Measurements from ENCODE around the gene GINS2.

GINS2 gene

DNA sequence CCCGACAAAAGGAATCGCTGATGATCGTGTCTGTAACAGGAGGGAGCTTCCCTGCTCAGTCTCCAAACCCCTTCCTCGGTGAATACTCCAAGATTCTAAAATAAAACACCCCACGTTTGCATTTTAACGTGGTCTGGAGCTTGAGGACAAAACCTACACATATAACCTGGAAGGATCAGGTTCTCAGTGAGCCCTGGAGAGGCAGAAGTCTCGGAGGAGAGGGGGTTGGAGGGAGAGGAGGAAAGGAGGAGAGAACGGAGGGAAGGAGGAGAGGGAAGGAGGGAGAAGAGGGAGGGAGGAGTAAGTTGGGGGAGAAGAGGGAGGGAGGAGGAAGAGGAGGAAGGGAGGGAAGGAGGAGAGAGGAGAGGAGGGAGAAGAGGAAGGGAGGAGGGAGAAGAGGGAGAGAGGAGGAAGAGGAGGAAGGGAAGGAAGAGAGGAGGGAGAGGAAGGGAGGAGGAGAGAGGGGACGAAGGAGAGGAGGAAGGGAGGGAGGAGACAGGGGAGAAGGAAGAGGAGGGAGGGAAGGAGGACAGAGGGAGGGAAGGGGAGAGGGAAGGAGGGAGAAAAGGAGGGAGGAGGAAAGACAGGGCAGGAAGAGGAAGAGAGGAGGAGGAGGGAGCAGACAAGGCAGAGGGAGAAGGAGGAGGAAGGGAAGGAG lies 27.4 kb upstream of the GINS2 start:
- DNase-seq: no peak

DNA sequence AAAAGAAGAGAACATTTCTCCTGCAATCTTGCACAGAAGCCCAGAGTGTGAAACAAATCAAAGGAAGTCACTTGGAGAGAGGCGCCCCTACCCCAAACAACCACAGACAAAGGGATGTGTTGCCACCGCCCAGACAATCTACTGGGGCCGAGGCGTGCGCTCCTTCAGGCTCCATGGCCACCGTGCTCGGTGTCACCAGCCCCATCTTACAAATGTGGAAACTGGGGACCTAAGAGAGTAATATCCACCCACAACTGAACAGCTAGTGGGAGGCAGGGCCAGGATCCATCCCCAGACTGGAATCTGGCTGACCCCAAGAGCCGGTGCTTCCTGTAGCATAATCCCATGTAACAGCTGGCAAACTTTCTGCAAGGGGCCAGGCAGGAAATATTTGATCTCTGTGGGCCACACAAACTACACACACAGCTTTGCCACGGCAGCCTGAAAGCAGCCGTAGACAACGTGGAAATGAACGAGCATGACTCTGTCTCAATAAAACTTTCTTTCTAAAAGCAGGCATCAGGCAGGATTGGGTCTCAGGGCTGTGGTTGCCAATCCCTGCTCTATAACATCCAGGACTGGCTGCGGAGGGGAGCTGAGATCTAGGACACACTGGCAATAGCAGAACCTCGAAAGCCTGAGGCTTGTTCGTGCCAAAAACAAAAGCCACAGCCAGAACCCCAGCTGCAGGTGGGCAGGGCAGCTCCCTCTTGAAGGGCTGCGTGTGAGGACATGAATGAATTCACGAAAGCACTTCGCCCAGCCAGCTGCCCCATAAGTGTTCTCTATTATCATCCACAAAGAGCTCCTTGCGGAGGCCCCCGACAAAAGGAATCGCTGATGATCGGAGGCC lies 26.6 kb upstream of the GINS2 start:
- peak; percentile 76 for DNase-seq

DNA sequence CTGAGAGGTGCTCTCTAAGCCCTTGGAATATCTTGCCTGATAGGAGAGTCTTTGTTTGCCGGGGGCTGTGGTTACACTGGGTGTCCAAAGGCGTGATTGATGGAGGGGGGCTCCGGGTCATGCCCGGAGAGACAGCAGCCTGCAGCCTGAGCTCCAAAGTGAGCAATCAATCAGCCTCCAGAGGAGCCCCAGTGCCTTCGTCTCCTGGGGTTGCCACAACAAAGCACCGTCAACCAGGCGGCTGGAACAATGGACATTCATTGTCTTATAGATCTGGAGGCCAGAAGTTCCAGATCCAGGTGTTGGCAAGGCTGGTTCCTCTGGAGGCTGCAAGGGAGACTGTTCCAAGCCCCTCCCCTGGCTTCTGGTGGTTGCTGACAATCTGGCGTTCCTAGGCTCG lies 24.0 kb upstream of the GINS2 start:
- peak; percentile 25 for DNase-seq

DNA sequence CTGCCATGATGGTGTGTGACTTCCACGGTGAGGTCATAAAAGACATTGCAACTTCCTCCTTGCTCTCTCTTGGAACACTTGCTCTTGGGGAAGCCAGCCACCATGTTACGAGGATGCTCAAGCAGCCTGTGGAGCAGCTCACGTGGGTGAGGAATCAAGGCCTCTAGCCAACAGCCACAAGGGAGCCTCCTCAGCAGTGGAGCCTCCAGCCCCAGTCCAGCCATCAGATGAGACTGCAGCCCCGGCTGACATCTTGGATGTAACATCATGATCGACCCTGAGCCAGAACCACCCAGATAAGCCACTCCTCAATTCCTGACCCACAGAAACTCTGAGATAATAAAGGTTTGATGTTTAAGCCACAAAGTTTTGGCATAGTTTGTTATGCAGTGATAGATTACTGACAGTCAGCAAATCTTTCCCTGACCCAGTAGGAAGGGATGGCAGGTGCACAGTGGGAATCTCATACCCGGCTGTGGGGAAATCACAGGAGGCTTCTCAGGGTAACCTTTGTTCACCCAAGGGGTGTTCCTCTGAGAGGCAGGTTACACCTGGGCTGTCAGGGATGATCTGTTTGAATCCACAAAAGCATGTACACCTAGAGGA lies 23.3 kb upstream of the GINS2 start:
- DNase-seq: no peak

DNA sequence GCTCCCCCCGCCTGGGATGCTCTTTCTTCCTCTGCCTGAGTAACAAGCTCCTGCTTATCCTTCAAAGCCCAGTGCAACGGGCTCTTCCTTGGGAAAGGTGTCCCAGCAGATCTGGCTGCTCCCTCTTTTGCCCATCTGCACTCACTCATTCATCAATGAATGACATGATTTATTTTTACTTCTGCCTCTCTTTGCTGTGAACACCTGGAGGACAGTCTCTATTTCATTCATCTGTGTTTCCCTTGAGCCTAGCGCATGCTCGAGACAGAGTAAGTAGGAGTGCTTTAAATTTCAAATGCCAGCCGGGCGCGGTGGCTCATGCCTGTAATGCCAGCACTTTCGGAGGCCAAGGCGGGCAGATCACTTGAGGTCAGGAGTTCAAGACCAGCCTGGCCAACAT lies 22.0 kb upstream of the GINS2 start:
- DNase-seq: no peak

DNA sequence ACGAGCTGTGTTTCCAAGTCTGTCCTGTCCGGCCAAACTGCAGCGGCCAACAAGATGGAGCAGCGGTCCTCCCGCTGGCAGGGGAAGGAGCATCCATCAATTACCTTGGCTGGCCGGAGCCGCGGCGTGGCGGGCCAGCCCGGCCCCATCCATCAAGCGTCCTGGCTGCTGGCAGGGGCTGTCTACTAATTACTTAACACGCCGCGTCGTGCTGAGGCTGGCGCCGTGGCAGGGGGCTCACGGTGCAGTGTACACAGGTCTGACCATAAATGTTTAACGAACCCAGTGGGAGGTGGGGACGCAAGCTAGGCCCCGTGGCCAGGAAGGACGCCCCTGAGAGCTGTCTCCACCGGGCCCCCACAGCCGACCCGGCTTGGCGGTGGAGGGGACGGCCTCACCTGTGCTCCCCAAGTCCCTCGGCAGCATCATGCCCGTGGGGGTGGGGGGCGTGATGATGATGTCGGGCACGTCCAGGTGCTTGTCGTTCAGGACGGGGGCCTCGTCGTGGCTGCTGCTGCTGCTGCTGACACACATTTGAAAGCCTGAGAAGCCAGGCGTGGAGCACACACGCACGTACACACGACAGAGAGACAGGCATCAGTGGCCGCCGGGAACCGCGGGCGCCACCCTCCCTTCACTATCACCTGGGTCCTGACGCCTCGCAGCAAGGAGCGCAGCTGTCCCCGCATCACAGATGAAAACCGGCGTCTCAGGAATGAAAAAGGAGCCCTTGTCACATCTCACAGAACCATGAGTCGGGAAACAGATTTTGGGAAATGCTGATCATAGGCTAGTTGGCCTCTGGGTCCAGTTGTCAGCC lies 21.2 kb upstream of the GINS2 start:
- no peak for DNase-seq

DNA sequence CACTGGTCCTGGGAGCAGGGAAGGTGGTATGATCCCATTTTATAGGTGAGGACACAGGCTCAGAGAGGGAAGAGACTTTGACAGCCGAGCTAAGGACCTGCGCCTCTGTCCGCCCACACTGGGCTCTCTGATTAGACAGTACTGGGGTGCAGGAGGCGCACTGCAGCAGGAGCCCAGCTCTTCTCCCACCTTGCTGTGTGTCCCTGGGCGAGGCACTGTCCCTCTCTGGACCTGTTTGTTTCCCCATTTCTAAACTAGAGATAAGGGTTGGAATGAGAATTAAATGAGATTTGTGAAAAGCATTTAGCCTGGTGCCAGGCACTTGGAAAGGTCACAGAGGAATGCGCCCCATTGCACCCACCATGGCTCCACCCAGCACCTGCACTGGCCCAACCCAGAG lies 19.6 kb upstream of the GINS2 start:
- DNase-seq: no peak

DNA sequence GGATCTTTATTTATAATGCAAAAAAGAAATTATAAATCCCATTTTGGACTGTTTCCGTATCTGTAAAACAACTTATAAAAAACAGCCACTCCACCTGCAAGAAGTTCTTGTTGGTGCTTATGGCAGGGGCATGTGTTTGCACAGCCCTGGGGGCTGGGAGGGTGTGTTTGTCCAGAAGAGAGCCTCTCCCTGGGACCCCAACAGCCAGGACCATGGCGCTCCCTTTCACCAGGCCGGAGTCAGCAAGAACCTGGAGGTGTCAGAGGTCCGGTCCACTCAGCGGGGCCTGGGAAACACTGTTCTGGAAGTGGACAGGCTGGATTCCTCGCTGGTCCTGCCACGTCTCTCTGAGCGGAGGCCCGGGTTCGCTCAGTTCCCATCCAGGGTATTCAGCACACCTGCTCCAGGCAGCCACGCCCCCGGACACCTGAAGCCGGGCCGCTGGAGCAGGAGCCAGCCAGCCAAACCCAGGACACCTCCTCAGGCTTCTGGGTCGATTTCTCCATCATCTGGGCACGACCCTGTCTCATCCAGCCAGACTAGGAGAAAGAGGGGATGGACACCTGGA lies 18.9 kb upstream of the GINS2 start:
- DNase-seq: no peak

DNA sequence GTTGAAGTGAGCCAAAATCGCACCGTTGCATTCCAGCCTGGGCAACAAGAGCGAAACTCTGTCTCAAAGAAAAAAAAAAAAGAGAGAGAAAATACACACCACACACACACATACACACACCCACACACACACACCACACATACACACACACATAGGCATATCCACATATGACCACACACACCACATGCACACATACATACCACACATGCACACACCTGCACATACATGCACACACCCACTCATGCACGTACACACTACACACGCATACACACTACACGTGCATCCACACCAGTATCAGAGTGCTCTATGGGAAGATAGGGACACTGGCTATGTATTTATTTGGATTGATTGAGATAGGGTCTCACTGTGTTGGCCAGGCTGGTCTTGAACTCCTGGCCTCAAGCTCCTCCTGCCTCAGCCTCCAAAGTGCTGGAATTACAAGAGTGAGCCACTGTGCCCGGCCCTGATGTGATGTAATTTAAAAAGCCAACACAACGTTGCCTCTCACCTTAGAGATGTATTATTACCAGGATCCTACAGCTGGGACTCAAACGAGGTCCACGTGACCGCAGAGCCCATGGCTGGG lies 17.8 kb upstream of the GINS2 start:
- no peak for DNase-seq

DNA sequence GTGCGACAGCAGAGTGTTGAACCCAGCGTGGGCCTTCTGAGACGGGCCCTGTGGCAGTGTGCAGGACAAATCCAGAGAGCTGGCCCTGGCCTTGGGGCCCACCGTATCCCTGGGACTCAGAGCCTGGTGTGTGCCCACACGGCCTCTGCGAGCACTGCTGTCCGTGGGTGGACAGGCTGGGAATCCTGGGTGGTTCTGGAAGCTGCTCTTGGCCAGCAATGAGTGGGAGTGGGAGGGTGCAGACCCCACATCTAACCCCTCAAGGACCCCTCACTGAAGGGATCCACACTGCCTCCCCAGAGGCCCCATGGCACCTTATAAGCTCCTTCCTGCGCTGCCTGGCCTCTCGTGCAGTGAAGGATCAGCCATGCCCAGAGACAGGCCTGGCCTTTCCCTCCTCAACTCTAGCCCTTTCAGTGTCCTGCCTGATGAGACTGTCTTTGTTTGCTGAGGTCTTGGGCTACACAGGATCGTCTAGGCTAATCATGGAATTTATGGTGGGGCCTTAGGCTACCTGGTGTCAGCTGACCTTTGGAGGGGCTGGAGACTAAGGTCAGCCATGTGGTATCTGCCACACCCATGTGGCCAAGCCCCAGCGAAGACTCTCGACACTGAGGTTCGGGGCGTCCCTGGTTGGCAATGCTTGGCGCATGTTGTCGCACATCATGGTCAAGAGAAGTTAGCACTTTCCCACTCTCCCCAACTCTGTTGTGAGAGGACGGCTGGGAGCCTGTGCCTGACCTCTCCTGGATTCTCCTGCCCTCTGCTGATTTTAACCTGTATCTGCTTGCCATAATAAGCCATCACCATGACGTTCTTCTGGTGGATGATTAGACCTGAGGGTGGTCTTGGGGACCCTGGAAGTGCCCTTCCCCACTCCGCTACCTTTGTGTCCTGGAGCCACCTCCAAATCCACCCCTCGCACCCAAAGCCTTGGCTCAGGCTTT lies 16.4 kb upstream of the GINS2 start:
- DNase-seq: no peak

DNA sequence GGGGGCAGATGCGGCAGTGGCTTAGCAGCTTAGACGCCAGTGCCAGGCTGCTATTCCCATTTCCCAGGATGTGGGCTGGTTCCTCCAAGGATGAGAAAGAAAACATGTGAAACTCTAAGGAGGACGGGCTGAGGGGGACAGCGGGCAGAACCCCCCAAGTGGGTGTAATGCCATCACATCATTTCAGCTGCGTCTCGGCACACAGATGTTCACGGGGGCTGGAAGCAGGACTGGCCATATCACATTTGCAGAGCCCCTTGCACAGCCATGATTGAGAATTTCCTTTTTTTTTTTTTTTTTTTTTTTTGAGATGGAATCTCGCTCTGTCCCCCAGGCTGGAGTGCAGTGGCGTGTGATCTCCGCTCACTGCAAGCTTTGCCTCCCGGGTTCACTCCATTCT lies 15.3 kb upstream of the GINS2 start:
- DNase-seq: no peak

DNA sequence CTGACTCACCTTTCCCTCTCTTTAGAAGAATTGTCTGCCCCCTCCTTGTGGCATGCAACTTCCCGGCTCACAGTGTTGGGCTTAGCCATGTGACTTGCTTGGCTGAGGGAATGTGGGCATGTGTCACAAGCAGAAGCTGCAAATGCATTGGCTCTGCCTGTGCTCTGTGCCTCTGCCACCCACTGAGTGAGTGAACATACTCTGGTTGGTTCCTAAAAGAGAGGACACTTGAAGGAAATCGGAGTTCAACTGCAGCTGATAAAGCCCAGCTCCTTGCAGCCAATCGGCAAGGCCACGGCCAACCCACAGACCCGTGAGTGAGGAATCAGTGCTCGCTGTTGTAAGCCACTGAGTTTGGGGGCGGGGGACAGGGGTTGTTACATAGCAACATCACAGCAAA lies 10.9 kb upstream of the GINS2 start:
- no peak for DNase-seq

DNA sequence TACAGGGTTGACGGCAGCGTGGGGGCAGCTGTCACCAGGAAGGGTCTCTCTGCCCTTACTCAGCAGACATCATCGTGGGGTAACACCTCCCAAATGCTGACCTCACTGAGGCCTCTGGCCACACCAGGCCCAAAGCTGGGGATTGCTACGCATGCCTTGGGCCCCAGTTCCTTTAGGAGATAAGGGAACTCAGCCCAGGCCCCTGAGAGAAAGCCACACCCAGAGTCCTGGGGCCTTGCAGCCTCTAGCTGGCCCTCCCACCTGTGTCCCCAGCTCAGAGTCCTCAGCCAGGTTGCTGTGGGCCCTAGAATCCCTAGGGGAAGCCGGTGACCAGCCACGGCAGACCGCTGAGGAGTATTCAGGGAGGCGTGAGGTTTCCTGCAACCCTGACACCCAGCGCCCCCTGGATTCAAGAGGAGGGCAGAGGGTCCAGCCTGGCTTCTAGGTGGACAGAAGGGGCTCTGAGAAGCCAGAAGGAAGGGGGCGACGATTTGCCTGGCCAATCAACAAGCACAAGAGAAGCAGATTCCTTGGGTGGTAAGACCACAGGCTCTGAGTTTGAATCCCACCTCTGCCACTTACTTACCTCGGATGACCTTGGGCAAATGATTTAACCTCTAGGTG lies 10.3 kb upstream of the GINS2 start:
- no peak for DNase-seq

DNA sequence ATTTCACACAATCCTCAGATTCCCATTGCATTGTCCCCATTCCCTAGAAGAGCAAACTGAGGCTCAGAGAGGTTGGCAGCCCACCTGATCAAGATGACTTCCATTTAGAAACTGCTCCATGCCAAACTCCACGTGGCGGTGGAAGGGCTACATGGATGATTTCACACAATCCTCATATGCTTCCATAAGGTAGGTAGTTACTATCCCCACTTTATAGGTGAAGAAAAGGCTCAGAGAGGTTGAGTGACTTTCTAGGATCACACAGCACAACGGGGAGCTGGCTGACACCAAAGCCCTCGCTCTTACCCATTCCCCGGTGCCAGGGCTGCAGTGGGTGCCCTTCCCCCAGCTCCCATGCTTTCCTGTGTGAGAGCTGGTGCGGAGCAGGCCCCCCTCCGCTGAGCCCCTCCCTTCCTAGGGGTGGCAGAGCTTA lies 9.7 kb upstream of the GINS2 start:
- no peak for DNase-seq

DNA sequence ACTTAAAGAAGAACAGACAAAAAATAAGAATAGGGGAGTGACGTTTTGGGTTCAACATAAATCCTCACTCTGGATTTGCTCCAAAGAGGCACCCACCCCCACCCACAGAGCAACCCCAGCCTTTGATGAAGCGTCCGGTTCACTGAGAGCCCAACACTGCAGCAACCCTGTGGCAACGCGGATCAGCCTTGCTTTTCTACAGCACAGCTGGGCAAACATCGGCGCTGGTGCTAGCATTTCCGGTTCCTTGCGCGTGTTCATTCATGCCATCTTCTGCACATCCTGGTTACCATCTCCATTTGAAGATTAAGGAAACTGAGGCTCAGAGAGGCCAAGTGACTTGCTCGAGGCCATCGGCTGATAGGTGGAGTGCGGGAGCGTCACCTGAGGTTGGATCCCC lies 8.7 kb upstream of the GINS2 start:
- DNase-seq: no peak

DNA sequence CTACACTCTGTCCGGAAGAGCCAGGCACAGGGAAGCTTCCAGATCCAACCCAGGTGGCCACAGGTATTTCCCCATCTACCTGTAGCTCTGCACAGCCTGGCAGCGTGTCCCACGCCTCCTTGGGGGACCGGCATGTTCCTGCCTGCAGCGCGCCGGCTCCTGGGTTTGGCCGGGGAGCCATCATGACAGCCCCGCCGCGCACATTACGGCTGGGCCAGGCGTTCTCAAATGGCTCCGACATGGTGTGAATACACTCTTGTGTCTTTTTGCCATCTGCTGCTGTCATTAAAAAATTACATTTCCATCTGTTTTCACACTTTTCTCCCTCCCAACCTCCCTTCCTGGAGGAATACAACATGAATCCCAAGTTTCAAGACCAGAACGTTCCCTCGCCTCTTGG lies 8.0 kb upstream of the GINS2 start:
- no peak for DNase-seq

DNA sequence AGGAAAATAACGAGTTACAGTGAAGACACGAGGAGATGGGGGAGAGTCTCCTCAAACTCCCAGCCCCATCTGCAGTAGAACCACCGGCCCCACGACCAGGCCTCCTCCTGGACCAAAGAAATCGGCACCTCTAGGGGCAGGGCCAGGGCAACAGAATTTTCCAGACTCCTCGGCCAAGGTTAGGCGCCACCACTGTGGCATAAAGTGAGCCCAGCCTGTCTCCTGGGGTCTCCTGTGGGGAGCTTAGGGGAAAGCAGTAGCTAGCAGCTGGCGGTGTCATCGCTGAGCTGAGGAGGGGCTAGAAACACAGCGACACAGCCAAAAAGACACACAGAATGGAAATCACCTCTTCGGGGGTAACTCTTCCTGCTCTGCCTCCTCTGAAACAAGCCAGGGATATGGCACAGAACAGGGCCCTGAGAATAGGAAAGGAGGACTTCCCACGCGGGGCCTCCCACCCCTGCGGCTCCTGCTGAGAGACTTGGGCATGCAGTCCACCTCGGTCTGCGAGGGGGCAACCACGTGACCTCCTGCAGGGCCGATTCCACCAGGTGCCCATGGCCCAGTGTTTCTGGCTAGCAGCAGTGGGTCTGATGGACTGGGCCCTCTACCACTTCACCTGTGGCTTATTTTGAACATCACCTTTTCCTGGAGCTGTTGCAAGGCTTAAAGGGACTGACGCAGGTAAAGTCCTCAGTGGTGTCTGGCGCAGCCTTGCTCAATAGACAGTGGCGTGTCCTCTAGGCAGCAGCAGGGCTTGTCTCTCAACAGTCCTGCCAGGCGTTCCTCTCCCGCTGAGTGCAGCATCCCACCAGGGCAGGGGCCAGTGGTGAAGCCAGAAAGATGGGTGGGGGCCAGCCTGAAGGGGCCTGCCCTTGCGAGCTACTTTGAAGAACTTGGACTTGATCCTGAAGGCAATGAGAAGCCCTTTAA lies 6.7 kb upstream of the GINS2 start:
- DNase-seq: peak; percentile 39

DNA sequence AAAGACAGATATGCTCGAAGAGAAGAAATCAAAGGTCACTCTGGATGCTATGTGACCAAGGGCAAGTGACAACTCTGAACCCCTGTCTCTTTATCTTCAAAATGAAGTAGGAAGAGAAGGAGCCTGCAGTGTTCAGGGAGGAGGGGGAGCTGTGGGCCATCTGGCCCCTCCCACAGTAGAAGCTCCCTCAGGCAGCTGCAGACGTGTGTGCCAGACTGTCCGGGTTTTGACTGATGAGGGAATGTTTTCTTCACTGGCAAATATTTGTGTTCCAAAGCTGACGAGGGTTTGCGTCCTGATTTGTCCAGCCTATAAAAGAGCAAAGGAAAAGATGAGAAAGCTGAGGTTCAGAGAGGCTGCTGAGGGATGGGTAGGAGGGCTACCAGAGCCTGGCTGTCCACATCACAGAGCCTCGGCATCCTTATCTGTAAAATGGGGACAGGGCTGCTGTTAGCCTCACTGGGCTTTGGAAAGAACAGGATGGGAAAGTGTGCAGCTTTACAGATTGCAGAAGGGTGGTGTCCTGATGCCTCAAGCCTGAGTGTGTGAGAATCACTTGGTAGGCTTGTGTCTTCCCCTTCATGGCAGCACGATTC lies 1.8 kb upstream of the GINS2 start:
- DNase-seq: peak; percentile 52

DNA sequence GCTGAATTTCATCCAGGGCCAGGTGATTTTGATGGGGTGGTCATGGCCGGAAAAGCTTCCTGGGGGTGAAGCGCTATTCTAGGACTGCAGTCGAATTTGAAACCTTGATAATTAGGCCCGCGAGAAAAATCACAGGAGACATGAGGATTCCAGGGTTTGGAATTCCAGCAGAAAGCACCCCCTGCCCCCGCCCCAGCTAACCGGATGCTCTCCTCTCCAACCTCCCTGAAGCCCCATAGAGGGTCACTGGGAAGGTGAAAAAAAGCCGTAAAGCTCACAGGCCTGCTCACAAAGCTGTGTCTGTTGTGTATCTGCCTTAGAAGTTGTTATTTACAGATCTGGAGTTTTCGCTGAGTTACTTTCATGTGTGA lies 1.2 kb upstream of the GINS2 start:
- DNase-seq: no peak
